IMR-90 (cell line): ENCODE data around the gene SYT6.

Source experiments
- BHLHE40 ChIP-seq: fragments of 150-350 bp; IDR thresholded peaks from 2 replicates; pipeline ENCODE4 v1.6.1; 2016; ENCODE audit warnings: mild to moderate bottlenecking, low read depth, low read length
- CTCF ChIP-seq: conservative IDR thresholded peaks from 2 replicates; pipeline ENCODE4 v1.5.1; 2012; ENCODE audit warnings: mild to moderate bottlenecking, low read depth, low read length, improper control_type of control experiment
- FOS ChIP-seq: fragments of 150-350 bp; IDR thresholded peaks from 2 replicates; pipeline ENCODE4 v1.6.1; 2016; ENCODE audit warnings: low read depth, low read length
- MAFK ChIP-seq: IDR thresholded peaks from 2 replicates; pipeline ENCODE4 v1.6.1; 2012; ENCODE audit warnings: low read depth, low read length, improper control_type of control experiment
- MAZ ChIP-seq: IDR thresholded peaks from 2 replicates; pipeline ENCODE4 v1.6.1; 2012; ENCODE audit warnings: low read depth, mild to moderate bottlenecking, low read length, improper control_type of control experiment, moderate library complexity, borderline replicate concordance
- MXI1 ChIP-seq: IDR thresholded peaks from 2 replicates; pipeline ENCODE4 v1.6.1; 2012; ENCODE audit warnings: low read depth, mild to moderate bottlenecking, low read length, moderate library complexity, borderline replicate concordance
- NFE2L2 ChIP-seq: fragments of 150-350 bp; IDR thresholded peaks from 2 replicates; pipeline ENCODE4 v1.6.1; 2016; ENCODE audit warnings: low read depth, mild to moderate bottlenecking, low read length
- POLR2A ChIP-seq: IDR thresholded peaks from 2 replicates; pipeline ENCODE4 v1.6.1; 2012; ENCODE audit warnings: mild to moderate bottlenecking, low read depth, low read length
- RAD21 ChIP-seq: IDR thresholded peaks from 2 replicates; pipeline ENCODE4 v1.6.1; 2012; ENCODE audit warnings: low read length, improper control_type of control experiment
- RFX5 ChIP-seq: IDR thresholded peaks from 2 replicates; pipeline ENCODE4 v1.8.0; 2012; ENCODE audit warnings: low read depth, mild to moderate bottlenecking, low read length, moderate library complexity
- SMC3 ChIP-seq: fragments of 150-350 bp; IDR thresholded peaks from 2 replicates; pipeline ENCODE4 v1.6.1; 2016; ENCODE audit warnings: low read depth, mild to moderate bottlenecking, antibody characterized with exemption, low read length, moderate library complexity
- USF2 ChIP-seq: fragments of 150-350 bp; IDR thresholded peaks from 2 replicates; pipeline ENCODE4 v1.6.1; 2017; ENCODE audit warnings: mild to moderate bottlenecking, antibody characterized with exemption, low read length, low read depth

- no peak for TF ChIP-seq CTCF
- no peak for TF ChIP-seq POLR2A
- no peak for TF ChIP-seq SMC3
- no peak for TF ChIP-seq FOS
- TF ChIP-seq USF2, result no peak
- no peak for TF ChIP-seq RAD21
- no peak for TF ChIP-seq NFE2L2
- TF ChIP-seq MAZ, result no peak
- no peak for TF ChIP-seq BHLHE40
- TF ChIP-seq MAFK, result no peak
- no peak for TF ChIP-seq RFX5
- no peak for TF ChIP-seq MXI1
Observed at GRCh38 chr1:114157275-114157660, 3.6 kb upstream of the SYT6 start.
